Adrenal gland (tissue), 12 donors: ENCODE measurements around the gene SORT1. TPM values are rescaled to one million over a fixed set of nuclear protein-coding genes. Genes with fewer than 3 reads are reported as not detected.

Experiments used
- DNase-seq, 7 donors: peaks; one replicate each; pipeline ENCODE4 v3.0.0-alpha.2; 2019 to 2020
- H3K27ac ChIP-seq, 5 donors: fragments of 200-600 bp; sonication (generic) in 4 of 5; 1 replicate in 3 of 5; 2 replicates in 2 of 5; pipeline versions ENCODE4 v1.5.1 to v1.8.0; 2016 to 2020; ENCODE audit warnings: mild to moderate bottlenecking in 1 of 5
- H3K27me3 ChIP-seq: fragments of 200-600 bp; 2 replicates; pipeline ENCODE4 v1.8.0; 2021
- H3K36me3 ChIP-seq, 2 donors: fragments of 200-600 bp; replicated peaks in 1 of 2; 1 replicate in 1 of 2; 2 replicates in 1 of 2; pipeline versions ENCODE4 v1.5.1 to v1.8.0; 2018 to 2022
- H3K4me1 ChIP-seq, 2 donors: fragments of 200-600 bp; replicated peaks in 1 of 2; 1 replicate in 1 of 2; 2 replicates in 1 of 2; pipeline versions ENCODE4 v1.5.1 to v1.8.0; 2018 to 2021
- H3K4me3 ChIP-seq, 4 donors: fragments of 200-600 bp; sonication (generic) in 3 of 4; one replicate each; pipeline ENCODE4 v1.5.1; 2016 to 2018
- H3K9me3 ChIP-seq, 3 donors: fragments of 200-600 bp; sonication (generic) in 1 of 3; replicated peaks in 1 of 3; 1 replicate in 2 of 3; 2 replicates in 1 of 3; pipeline versions ENCODE4 v1.5.1 to v1.8.0; 2016 to 2021
- POLR2A ChIP-seq, 2 donors: fragments of 450-650 bp; IDR thresholded peaks; one replicate each; pipeline ENCODE4 v1.6.1; 2017; ENCODE audit warnings: antibody characterized with exemption in 2 of 2, mild to moderate bottlenecking in 2 of 2, moderate library complexity in 1 of 2
- WGBS, 4 donors: extraction: QIAGEN DNeasy Blood & Tissue Kit in 2 of 4; methylation state at CpG; one replicate each; pipeline versions ENCODE4 v1.1.5 to v1.1.7; 2013 to 2017; 5-methylcytosine and 5-hydroxymethylcytosine counted together
- intact Hi-C, 2 donors: fragments of 100-400 bp; cut with DNase I; formaldehyde crosslinking; loops; one replicate each; pipeline versions ENCODE4 v1.14.1 to v1.15.0; 2022 to 2023
- polyA plus RNA-seq, 3 donors: library from polyadenylated mRNA; stranded (reverse); fragments of 200-250 nt in 2 of 3; fragments of 350-450 nt in 1 of 3; fragmentation: Illumina TruSeq in 1 of 3; extraction: RNeasy Lipid Tissue Mini Kit (QIAGEN cat#74804) in 1 of 3; gene quantifications; one replicate each; pipeline ENCODE4 v1.2.3, GENCODE V29; 2013 to 2014
- total RNA-seq, 9 donors: library from RNA; depleted of rRNA in 4 of 9; stranded (reverse); fragments of >200 nt in 4 of 9; fragments of 120-200 nt in 1 of 9; fragmentation: NEBNext Ultra II Directional in 1 of 9; extraction: Animal tissue kit (Norgen Biotek cat#: 25700) in 1 of 9; gene quantifications; one replicate each; pipeline versions ENCODE4 v1.1.0 to v1.2.4, GENCODE V29; 2013 to 2023
- TF ChIP-seq, protein P1 (sequence below), 6 experiments: fragments of 450-650 bp in 4 of 6; fragments of 200-600 bp in 2 of 6; sonication (generic) in 1 of 6; IDR thresholded peaks; 1 replicate in 5 of 6; 2 replicates in 1 of 6; pipeline versions ENCODE4 v1.5.1 to v1.8.0; 2016 to 2021; ENCODE audit warnings: antibody characterized with exemption in 6 of 6, mild to moderate bottlenecking in 2 of 6, moderate library complexity in 1 of 6
- donor health status: healthy with polysubstance abuse.
- donor health status: Bipolar disorder and iron deficiency.
- donor health status: DM: yes; HTN: yes; CAD: no.
- donor health status: DM: no; HTN: no; CAD: no.
- donor health status: DM: no; HTN: no; CAD: no.
- donor health status: DM: yes; HTN: yes; CAD: no.

SORT1 gene
- total and polyA plus RNA-seq, 12 donors: 13.4 to 56.8 (median 37.5) TPM

DNA sequence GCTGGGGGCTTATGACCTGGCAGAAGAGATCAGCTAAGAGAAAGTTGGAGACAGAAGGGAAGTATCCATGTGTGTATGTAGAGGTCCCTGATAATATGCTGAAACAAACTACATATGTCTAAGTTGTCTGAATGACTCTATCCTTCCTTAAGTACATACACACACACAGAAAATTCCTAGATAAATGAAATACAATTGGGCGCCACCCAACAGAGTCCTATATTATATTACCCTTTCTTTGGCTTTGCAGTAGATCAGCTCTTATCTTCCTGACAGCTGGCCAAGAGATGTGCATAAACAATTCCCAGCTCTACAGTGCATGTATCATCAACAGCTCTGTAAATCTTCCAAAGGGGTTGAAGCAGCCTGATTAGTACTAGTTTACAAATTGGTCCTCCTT is 40.1 kb downstream of the SORT1 start:
- peaks cover 0 to 18% of the 10 kb centered on the region in 2 donors for H3K4me1 ChIP-seq
- peak in 2 of 7 donors; percentile 16 to 29 for DNase-seq
- 65 to 86% (median 75%) methylated on average over 1 of the region's 1 CpG for WGBS, 4 donors
- H3K27ac ChIP-seq: no peak overlapping the region
- H3K36me3 ChIP-seq: peaks cover 0 to 5% of the 10 kb centered on the region in 2 donors
- H3K4me3 ChIP-seq: no peak overlapping the region
- H3K9me3 ChIP-seq: no peaks in the 10 kb centered on the region
- intact Hi-C loops: no loop called here
- no peaks in the 10 kb centered on the region for H3K27me3 ChIP-seq
- no peak for TF ChIP-seq POLR2A (IDR thresholded peaks at IDR 0.05)
- TF ChIP-seq, protein P1, sequence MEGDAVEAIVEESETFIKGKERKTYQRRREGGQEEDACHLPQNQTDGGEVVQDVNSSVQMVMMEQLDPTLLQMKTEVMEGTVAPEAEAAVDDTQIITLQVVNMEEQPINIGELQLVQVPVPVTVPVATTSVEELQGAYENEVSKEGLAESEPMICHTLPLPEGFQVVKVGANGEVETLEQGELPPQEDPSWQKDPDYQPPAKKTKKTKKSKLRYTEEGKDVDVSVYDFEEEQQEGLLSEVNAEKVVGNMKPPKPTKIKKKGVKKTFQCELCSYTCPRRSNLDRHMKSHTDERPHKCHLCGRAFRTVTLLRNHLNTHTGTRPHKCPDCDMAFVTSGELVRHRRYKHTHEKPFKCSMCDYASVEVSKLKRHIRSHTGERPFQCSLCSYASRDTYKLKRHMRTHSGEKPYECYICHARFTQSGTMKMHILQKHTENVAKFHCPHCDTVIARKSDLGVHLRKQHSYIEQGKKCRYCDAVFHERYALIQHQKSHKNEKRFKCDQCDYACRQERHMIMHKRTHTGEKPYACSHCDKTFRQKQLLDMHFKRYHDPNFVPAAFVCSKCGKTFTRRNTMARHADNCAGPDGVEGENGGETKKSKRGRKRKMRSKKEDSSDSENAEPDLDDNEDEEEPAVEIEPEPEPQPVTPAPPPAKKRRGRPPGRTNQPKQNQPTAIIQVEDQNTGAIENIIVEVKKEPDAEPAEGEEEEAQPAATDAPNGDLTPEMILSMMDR (IDR thresholded peaks at IDR 0.05): no peak

DNA sequence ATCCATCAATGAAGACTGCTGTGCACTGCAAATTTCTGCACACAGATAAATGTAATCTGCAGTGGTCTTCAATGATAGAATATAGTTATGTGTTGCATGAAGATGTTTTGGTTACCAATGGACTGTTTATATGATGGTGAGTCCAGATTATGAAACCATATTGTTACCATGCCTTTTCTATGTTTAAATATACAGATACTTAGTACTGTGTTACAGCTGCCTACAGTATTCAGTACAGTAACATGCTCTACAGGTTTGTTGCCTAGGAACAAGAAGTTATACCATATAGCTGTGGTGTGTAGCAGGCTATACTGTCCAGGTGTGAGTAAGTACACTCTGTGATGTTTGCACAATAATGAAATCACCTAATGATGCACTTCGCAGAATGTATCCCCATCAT is 40.8 kb downstream of the SORT1 start:
- H3K36me3 ChIP-seq: peaks cover 0 to 5% of the 10 kb centered on the region in 2 donors
- no peaks in the 10 kb centered on the region for H3K27me3 ChIP-seq
- intact Hi-C loops: no loop called here
- H3K4me1 ChIP-seq: peaks cover 0 to 17% of the 10 kb centered on the region in 2 donors
- H3K9me3 ChIP-seq: no peaks in the 10 kb centered on the region
- H3K4me3 ChIP-seq: no peak overlapping the region
- WGBS, 4 donors: 83 to 92% (median 90%) methylated on average over 1 of the region's 1 CpG
- TF ChIP-seq, protein P1 (IDR thresholded peaks at IDR 0.05): no peak
- TF ChIP-seq POLR2A (IDR thresholded peaks at IDR 0.05): no peak
- no peak overlapping the region for H3K27ac ChIP-seq
- no peak for DNase-seq

DNA sequence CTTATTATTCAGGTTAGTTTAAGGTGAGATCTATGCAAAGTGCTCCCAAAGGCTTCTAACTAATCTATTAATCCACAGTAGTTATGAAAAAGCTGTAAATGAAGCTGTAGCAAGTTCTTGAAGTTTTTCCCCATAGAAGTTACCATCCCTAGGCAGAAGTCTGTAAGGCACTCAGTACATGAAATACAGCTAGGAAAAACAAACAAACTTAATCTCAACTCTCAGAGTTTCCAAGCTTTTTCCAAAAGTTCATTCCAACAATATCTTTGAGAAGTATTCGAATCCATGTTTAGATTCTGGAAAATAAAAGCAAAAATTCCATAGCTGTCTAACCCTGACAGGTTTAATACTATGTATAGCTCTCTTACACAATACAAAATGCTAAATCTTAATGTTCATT is 41.2 kb downstream of the SORT1 start:
- intact Hi-C loops: no loop called here
- H3K4me3 ChIP-seq: no peak overlapping the region
- TF ChIP-seq, protein P1 (IDR thresholded peaks at IDR 0.05): no peak
- TF ChIP-seq POLR2A (IDR thresholded peaks at IDR 0.05): no peak
- DNase-seq: no peak
- no peak overlapping the region for H3K27ac ChIP-seq
- H3K27me3 ChIP-seq: no peaks in the 10 kb centered on the region
- peaks cover 0 to 13% of the 10 kb centered on the region in 2 donors for H3K4me1 ChIP-seq
- H3K36me3 ChIP-seq: peaks cover 0 to 5% of the 10 kb centered on the region in 2 donors
- WGBS, 4 donors: 67 to 83% (median 74%) methylated on average over 1 of the region's 1 CpG
- H3K9me3 ChIP-seq: no peaks in the 10 kb centered on the region

DNA sequence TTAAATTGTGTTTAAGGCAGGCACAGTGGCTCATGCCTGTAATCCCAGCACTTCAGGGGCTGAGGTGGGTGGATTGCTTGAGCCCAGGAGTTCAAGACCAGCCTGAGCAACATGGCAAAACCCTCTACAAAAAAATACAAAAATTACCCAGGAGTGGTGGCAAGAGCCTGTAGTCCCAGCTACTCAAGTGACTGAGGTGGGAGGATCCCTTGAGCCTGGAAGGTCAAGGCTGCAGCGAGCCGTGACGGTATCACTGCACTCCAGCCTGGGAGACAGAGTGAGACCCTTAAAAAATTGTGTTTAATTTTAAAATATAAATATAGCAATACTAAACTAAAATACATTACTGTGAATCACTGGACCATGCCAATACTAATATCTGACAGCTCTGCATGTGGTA is 42.8 kb downstream of the SORT1 start:
- no peak for TF ChIP-seq POLR2A (IDR thresholded peaks at IDR 0.05)
- TF ChIP-seq, protein P1 (IDR thresholded peaks at IDR 0.05): no peak
- Histone ChIP-seq H3K27me3 (no peaks in the 10 kb centered on the region), H3K36me3 (peaks cover 0 to 5% of the 10 kb centered on the region in 2 donors), H3K27ac (no peak overlapping the region), H3K4me1 (peaks cover 0 to 11% of the 10 kb centered on the region in 2 donors), H3K9me3 (no peaks in the 10 kb centered on the region), H3K4me3 (no peak overlapping the region)
- WGBS, 4 donors: 55 to 76% (median 62%) methylated on average over 3 of the region's 3 CpGs
- no peak for DNase-seq
- intact Hi-C loops: no loop called here
